Parathyroid adenoma (tissue), 2 donors: ENCODE results near the gene ESYT2.
"Not testable (repeated sequence)": the region's sequence is repeated elsewhere in the genome, so short reads cannot be mapped to it uniquely, and the experiment has no call there.

ENCODE experiments used
- H2AFZ ChIP-seq: fragments of 300-600 bp; sonication (generic); one replicate; pipeline ENCODE4 v1.7.0; 2017; ENCODE audit warnings: antibody characterized with exemption, mild to moderate bottlenecking
- H3K27ac ChIP-seq: fragments of 300-600 bp; sonication (generic); one replicate; pipeline ENCODE4 v1.7.0; 2017
- H3K27me3 ChIP-seq: fragments of 300-600 bp; sonication (generic); one replicate; pipeline ENCODE4 v1.7.0; 2017; ENCODE audit warnings: low read length; ENCODE audit not compliant: control insufficient read depth, insufficient read depth
- H3K36me3 ChIP-seq: fragments of 300-600 bp; sonication (generic); one replicate; pipeline ENCODE4 v1.7.0; 2017; ENCODE audit warnings: low read length; ENCODE audit not compliant: control insufficient read depth, insufficient read depth
- H3K4me1 ChIP-seq: fragments of 300-600 bp; sonication (generic); one replicate; pipeline ENCODE4 v1.7.0; 2017; ENCODE audit warnings: control low read depth
- H3K4me2 ChIP-seq: fragments of 300-600 bp; sonication (generic); one replicate; pipeline ENCODE4 v1.7.0; 2017; ENCODE audit warnings: low read length
- H3K4me3 ChIP-seq: fragments of 300-600 bp; sonication (generic); one replicate; pipeline ENCODE4 v1.7.0; 2017; ENCODE audit warnings: low read depth, low read length
- H3K79me2 ChIP-seq: fragments of 300-600 bp; sonication (generic); one replicate; pipeline ENCODE4 v1.7.0; 2017; ENCODE audit warnings: control low read depth
- H3K9ac ChIP-seq: fragments of 300-600 bp; sonication (generic); one replicate; pipeline ENCODE4 v1.7.0; 2017; ENCODE audit warnings: mild to moderate bottlenecking
- H3K9me3 ChIP-seq: fragments of 300-600 bp; sonication (generic); one replicate; pipeline ENCODE4 v1.7.0; 2017; ENCODE audit warnings: low read length; ENCODE audit not compliant: control insufficient read depth
- TF ChIP-seq, protein P1 (sequence below): fragments of 300-600 bp; sonication (generic); IDR thresholded peaks from one replicate; pipeline ENCODE4 v1.7.0; 2017; ENCODE audit warnings: antibody characterized with exemption, mild to moderate bottlenecking
- donor health status: primary hyperparathyroidism.

Gene ESYT2, protein sequence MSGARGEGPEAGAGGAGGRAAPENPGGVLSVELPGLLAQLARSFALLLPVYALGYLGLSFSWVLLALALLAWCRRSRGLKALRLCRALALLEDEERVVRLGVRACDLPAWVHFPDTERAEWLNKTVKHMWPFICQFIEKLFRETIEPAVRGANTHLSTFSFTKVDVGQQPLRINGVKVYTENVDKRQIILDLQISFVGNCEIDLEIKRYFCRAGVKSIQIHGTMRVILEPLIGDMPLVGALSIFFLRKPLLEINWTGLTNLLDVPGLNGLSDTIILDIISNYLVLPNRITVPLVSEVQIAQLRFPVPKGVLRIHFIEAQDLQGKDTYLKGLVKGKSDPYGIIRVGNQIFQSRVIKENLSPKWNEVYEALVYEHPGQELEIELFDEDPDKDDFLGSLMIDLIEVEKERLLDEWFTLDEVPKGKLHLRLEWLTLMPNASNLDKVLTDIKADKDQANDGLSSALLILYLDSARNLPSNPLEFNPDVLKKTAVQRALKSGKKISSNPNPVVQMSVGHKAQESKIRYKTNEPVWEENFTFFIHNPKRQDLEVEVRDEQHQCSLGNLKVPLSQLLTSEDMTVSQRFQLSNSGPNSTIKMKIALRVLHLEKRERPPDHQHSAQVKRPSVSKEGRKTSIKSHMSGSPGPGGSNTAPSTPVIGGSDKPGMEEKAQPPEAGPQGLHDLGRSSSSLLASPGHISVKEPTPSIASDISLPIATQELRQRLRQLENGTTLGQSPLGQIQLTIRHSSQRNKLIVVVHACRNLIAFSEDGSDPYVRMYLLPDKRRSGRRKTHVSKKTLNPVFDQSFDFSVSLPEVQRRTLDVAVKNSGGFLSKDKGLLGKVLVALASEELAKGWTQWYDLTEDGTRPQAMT

DNA sequence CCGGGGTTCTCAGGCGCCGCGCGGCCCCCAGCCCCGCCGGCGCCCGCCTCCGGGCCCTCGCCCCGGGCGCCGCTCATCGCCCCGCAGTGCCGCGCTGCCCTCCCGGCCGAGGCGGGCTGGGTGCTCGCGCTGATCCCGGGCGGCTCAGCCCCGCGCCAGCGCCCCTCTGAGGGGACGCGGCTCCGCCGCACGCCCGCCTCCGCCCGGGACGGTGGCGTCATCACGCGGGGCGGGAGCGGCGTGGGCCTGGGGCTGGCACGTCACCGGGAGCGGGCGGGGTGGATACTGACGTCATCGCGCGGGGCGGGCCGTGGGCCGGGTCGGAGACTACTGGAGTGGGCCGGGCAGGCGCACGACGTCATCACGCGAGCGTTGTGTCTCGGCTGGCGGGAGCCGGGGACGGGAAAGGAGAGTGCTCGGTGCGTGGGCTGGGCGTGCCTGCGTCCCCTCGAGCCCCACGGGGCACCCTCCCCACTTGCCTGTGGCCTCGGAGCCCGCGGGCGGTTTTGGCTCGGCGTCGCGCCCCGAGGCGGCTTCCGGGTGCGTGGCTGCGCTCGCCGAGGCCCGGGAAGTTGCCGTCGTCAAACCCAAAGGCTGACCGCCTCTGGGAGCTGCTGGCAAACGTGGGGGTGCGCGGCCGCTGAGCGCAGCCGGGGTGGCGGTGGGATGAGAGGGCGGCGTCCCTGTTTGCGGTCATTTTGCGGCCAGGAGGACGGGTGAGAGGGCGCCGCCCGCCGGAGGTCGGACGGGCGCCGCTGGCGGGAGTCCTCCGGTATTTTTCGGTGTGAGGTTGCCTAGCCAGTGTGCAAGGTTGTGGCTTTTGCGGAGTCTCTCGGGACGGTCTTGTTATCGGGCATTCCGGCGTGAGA lies at the start of gene ESYT2:
Gene ESYT2 (minus strand): TSS at position 168 of the 869 bp plus-strand sequence. CDS start 91 bp downstream, at position 77.
- H3K9me3 ChIP-seq: no peaks in the 10 kb centered on the region
- H3K36me3 ChIP-seq: no peaks in the 10 kb centered on the region
- TF ChIP-seq, protein P1, sequence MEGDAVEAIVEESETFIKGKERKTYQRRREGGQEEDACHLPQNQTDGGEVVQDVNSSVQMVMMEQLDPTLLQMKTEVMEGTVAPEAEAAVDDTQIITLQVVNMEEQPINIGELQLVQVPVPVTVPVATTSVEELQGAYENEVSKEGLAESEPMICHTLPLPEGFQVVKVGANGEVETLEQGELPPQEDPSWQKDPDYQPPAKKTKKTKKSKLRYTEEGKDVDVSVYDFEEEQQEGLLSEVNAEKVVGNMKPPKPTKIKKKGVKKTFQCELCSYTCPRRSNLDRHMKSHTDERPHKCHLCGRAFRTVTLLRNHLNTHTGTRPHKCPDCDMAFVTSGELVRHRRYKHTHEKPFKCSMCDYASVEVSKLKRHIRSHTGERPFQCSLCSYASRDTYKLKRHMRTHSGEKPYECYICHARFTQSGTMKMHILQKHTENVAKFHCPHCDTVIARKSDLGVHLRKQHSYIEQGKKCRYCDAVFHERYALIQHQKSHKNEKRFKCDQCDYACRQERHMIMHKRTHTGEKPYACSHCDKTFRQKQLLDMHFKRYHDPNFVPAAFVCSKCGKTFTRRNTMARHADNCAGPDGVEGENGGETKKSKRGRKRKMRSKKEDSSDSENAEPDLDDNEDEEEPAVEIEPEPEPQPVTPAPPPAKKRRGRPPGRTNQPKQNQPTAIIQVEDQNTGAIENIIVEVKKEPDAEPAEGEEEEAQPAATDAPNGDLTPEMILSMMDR: peak; percentile 18
- peak within 1 kb of the TSS; percentile 100 for H2AFZ ChIP-seq
- peak within 1 kb of the TSS; percentile 85 for H3K4me2 ChIP-seq
- H3K9ac ChIP-seq: peak within 1 kb of the TSS; percentile 86
- peaks cover 12% of the 10 kb centered on the region for H3K79me2 ChIP-seq
- peak within 1 kb of the TSS; percentile 92 for H3K4me3 ChIP-seq
- no peaks in the 10 kb centered on the region for H3K27me3 ChIP-seq
- H3K4me1 ChIP-seq: peaks cover 3% of the 10 kb centered on the region
- peak within 1 kb of the TSS; percentile 97 for H3K27ac ChIP-seq

DNA sequence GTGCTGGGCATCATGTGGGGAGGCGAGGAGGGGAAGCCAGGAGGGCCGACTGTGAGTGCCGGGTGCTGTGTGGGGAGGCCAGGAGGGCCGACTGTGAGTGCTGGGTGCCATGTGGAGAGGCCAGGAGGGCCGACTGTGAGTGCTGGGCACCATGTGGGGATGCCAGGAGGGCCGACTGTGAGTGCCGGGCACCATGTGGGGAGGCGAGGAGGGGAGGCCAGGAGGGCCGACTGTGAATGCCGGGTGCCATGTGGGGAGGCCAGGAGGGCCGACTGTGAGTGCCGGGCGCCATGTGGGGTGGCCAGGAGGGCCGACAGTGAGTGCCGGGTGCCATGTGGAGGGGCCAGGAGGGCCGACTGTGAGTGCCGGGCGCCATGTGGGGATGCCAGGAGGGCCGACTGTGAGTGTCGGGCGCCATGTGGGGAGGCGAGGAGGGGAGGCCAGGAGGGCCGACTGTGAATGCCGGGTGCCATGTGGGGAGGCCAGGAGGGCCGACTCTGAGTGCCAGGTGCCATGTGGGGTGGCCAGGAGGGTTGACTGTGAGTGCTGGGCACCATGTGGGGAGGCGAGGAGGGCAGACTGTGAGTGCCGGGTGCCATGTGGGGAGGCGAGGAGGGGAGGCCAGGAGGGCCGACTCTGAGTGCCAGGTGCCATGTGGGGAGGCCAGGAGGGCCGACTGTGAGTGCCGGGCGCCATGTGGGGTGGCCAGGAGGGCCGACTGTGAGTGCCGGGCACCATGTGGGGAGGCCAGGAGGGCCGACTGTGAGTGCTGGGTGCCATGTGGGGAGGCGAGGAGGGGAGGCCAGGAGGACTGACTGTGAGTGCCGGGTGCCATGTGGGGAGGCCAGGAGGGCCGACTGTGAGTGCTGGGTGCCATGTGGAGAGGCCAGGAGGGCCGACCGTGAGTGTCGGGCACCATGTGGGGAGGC lies 49.1 kb upstream of the ESYT2 start:
- not testable (repeated sequence) for H3K9ac ChIP-seq, H3K4me1 ChIP-seq, H3K9me3 ChIP-seq, H2AFZ ChIP-seq, H3K27ac ChIP-seq, H3K27me3 ChIP-seq, H3K4me3 ChIP-seq, H3K79me2 ChIP-seq, H3K36me3 ChIP-seq, H3K4me2 ChIP-seq

DNA sequence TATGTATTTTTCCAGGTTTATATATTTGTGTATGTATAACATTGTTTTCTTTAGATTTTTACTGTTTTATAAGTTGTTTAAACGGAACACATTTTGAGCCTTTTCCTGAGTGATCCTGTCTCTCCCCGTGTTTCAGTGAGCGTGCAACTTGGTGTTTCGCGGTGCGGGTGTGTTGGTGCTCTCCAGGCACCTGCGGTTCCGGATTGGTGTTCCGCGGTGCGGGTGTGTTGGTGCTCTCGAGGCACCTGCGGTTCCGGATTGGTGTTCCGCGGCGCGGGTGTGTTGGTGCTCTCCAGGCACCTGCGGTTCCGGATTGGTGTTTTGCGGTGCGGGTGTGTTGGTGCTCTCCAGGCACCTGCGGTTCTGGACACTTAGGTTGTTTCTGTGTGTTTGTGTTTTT lies 47.7 kb upstream of the ESYT2 start:
- no peaks in the 10 kb centered on the region for H3K27me3 ChIP-seq
- H3K79me2 ChIP-seq: peaks cover 2% of the 10 kb centered on the region
- no peak overlapping the region for H3K4me2 ChIP-seq
- no peak overlapping the region for H3K27ac ChIP-seq
- H3K9ac ChIP-seq: no peak overlapping the region
- no peak overlapping the region for H2AFZ ChIP-seq
- TF ChIP-seq, protein P1: no peak
- H3K36me3 ChIP-seq: no peaks in the 10 kb centered on the region
- no peaks in the 10 kb centered on the region for H3K4me1 ChIP-seq
- H3K4me3 ChIP-seq: no peak overlapping the region
- no peaks in the 10 kb centered on the region for H3K9me3 ChIP-seq

DNA sequence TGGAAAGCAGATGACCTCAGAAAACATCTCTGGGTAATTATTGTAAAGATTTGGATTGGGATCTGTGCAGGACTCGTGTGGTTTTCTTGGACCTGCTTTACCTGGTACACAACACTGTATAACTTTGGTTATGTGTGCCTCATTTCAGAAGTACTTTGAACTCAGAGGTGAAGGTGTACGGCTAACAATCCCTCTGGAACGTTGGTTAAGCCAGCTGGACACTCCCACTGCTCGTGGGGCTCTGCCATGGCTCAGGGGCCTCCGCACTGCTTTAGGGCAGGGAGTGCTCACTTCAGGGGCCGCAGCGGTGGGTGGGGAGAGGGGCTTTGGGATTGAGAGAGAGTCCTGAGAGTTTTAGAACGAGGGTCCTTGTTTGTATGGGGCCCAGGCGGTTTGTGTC lies 40.6 kb upstream of the ESYT2 start:
- H3K4me3 ChIP-seq: no peak overlapping the region
- H3K4me1 ChIP-seq: no peaks in the 10 kb centered on the region
- H3K27ac ChIP-seq: no peak overlapping the region
- no peaks in the 10 kb centered on the region for H3K27me3 ChIP-seq
- TF ChIP-seq, protein P1: no peak
- no peaks in the 10 kb centered on the region for H3K9me3 ChIP-seq
- H3K4me2 ChIP-seq: no peak overlapping the region
- no peak overlapping the region for H2AFZ ChIP-seq
- H3K9ac ChIP-seq: no peak overlapping the region
- no peaks in the 10 kb centered on the region for H3K36me3 ChIP-seq
- no peaks in the 10 kb centered on the region for H3K79me2 ChIP-seq
